ENCODE measurements around the gene KLK13.

Gene KLK13

DNA sequence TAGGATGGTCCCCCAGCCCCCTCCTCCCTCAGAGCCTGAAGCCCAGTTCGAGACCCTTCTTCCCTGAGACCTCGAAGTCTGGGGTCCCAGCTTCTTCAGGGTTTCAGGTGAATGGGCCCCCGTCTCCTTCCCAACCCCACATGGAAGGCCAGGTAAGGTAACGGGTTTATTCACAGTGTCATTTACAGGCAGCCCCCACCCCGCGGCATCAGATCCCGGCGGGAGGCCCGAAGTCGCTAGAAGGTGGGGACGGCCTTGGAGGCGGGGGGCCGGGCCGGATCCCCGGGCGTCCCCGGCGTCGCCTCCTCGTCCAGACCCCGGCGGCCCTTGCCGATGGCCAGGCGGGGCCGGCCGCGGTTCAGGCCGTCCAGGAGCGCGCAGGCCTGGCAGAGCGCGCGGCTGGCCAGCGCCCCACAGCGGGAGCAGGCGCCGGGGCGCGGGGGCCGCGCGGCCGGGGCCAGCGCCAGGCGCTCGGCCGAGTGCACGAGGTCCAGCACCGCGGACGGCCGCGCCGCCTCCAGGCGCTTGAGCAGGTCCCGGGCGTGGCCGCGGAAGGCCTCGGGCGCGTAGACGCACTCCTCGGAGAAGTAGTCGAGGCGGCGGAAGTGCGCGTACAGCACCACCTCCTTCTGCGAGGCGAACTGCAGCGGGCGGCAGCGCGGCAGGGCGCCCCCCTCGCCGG is 33.6 kb upstream of the KLK13 start:
- DNase-seq (ENCODE audit: low read depth) = peak; percentile 52
- no peak overlapping the region for H3K4me3 ChIP-seq (ENCODE audit: low read depth, low read length)
- TF ChIP-seq, protein P1, sequence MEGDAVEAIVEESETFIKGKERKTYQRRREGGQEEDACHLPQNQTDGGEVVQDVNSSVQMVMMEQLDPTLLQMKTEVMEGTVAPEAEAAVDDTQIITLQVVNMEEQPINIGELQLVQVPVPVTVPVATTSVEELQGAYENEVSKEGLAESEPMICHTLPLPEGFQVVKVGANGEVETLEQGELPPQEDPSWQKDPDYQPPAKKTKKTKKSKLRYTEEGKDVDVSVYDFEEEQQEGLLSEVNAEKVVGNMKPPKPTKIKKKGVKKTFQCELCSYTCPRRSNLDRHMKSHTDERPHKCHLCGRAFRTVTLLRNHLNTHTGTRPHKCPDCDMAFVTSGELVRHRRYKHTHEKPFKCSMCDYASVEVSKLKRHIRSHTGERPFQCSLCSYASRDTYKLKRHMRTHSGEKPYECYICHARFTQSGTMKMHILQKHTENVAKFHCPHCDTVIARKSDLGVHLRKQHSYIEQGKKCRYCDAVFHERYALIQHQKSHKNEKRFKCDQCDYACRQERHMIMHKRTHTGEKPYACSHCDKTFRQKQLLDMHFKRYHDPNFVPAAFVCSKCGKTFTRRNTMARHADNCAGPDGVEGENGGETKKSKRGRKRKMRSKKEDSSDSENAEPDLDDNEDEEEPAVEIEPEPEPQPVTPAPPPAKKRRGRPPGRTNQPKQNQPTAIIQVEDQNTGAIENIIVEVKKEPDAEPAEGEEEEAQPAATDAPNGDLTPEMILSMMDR (conservative IDR thresholded peaks at IDR 0.05; ENCODE audit: low read depth, low read length) = no peak

GRCh38 chr19:51097796-51098195 is 32.9 kb upstream of the KLK13 start:
- TF ChIP-seq, protein P1 (conservative IDR thresholded peaks at IDR 0.05; ENCODE audit: low read depth, low read length) = no peak
- H3K4me3 ChIP-seq (ENCODE audit: low read depth, low read length) = no peak overlapping the region
- no peak for DNase-seq (ENCODE audit: low read depth)

GRCh38 chr19:51097166-51097738 is 32.4 kb upstream of the KLK13 start:
- peak; percentile 71 for DNase-seq (ENCODE audit: low read depth)
- H3K4me3 ChIP-seq (ENCODE audit: low read depth, low read length) = no peak overlapping the region

DNA sequence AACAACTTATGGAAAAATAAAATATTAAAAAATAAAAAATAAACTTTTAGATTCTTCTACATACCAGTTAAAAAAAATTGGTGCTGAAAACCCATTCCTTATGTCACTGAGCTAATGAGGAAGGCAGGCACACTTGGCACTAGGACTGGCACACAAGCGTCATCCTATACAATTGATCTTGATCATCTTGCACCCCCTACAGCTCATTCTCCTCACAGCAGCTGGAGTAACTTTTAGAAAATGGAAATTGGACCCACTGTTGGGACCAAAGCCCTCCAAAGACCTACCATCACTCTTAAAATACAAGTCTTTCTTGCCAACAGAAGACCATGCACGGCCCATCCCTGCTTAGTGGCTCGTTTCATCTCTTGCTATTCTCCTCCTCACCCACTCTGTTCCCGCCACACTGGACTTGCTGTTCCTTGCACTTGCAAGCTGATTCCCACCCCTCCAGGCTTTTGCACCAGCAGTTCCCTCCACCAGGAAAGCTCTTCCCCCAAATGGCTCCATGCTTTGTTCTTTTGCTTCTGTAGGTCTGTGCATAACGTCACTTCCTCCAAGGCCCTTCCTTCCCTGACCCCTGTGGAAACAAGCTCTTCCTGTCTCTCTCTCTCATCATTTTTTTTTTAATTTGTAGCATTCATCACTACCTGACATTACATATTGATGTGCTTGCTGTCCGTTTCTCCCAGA is 31.7 kb upstream of the KLK13 start:
- no peak for DNase-seq (ENCODE audit: low read depth)
- TF ChIP-seq, protein P1 (conservative IDR thresholded peaks at IDR 0.05; ENCODE audit: low read depth, low read length) = peak; percentile 45
- H3K4me3 ChIP-seq (ENCODE audit: low read depth, low read length) = no peak overlapping the region

More at GRCh38 chr19:51097166-51097738, 32.4 kb upstream of the KLK13 start:
- TF ChIP-seq, protein P1 (conservative IDR thresholded peaks at IDR 0.05; ENCODE audit: low read depth, low read length) = peak; percentile 75

GRCh38 chr19:51094696-51095279 is 29.9 kb upstream of the KLK13 start:
- H3K4me3 ChIP-seq (ENCODE audit: low read depth, low read length) = no peak overlapping the region
- TF ChIP-seq, protein P1 (conservative IDR thresholded peaks at IDR 0.05; ENCODE audit: low read depth, low read length) = peak; percentile 77
- DNase-seq (ENCODE audit: low read depth) = no peak

DNA sequence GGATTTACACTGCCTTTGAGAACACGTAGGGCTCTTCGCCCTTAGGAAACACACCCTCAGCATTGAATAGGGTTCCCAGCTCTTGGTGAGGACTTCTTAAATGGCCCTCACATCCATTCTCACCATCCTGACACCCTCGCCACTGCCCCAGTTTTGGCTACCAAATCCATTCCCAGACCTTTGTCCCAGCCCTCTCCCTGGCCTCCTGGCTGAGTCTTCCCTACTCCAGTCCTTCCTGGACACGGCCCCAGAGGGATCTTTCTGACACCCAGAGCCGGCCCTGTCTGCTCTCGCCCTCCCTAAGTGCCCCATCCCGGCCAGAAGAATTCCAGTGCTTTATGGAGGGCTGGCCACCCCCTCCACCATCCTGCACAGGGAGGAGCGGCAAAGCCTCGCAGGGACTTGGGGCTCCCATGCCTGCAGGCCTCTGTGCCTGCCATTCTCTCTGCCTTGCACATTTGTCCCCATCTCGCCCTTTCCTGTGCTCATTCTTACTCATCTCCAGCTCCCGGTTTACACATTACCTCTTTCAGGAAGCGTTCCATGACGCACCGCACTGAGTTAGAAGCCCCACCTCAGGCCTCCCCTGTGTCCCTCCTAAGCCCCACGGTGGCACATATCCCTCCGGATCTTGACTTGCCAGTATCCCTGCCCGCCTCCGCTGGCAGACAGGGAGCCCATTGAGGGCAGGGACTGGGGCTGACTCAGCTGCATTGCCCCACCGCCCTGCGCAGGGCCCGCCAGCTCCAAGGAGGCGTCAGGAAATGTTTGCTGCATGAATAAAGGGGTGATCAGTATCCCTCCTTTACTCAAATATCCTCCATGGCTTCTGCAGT is 28.8 kb upstream of the KLK13 start:
- DNase-seq (ENCODE audit: low read depth) = no peak

More for the DNA sequence above, 28.8 kb upstream of the KLK13 start:
- TF ChIP-seq, protein P1 (conservative IDR thresholded peaks at IDR 0.05; ENCODE audit: low read depth, low read length) = no peak
- no peak overlapping the region for H3K4me3 ChIP-seq (ENCODE audit: low read depth, low read length)

Data from choroid plexus epithelial cell (primary cell).